OCI-LY7 (cell line): ENCODE results near the gene ENKUR.

Source experiments
- CTCF ChIP-seq: fragments of 200-600 bp; sonication (generic); conservative IDR thresholded peaks from 2 replicates; pipeline ENCODE4 v1.5.1; 2014; ENCODE audit warnings: mild to moderate bottlenecking, antibody characterized with exemption, low read length, moderate library complexity, mixed read lengths
- EZH2phosphoT487 ChIP-seq: fragments of 200-600 bp; sonication (generic); IDR thresholded peaks from 2 replicates; pipeline ENCODE4 v1.6.1; 2018; ENCODE audit warnings: low read depth, borderline replicate concordance, mild to moderate bottlenecking, mixed run types, antibody characterized with exemption, low read length, moderate library complexity, mixed read lengths

GRCh38 chr10:24983946-24984345 lies 32.0 kb downstream of the ENKUR start:
- no peak for TF ChIP-seq CTCF
- no peak for TF ChIP-seq EZH2phosphoT487
